HG02885 (cell line): ENCODE data around the gene APPL2.
"Not testable (repeated sequence)": the region's sequence is repeated elsewhere in the genome, so short reads cannot be mapped to it uniquely, and the experiment has no call there.

Experiments
- ATAC-seq: cut with Tn5 transposase; IDR thresholded peaks from one replicate; pipeline ENCODE4 v1.9.1; 2021; ENCODE audit warnings: mild to moderate bottlenecking; ENCODE audit not compliant: unreplicated experiment, poor library complexity

APPL2 gene

GRCh38 chr12:105257321-105257728 is 21.4 kb upstream of the APPL2 start:
- no peak for ATAC-seq

GRCh38 chr12:105256921-105257320 is 20.9 kb upstream of the APPL2 start:
- no peak for ATAC-seq

GRCh38 chr12:105256431-105256830 is 20.5 kb upstream of the APPL2 start:
- ATAC-seq = not testable (repeated sequence)

DNA sequence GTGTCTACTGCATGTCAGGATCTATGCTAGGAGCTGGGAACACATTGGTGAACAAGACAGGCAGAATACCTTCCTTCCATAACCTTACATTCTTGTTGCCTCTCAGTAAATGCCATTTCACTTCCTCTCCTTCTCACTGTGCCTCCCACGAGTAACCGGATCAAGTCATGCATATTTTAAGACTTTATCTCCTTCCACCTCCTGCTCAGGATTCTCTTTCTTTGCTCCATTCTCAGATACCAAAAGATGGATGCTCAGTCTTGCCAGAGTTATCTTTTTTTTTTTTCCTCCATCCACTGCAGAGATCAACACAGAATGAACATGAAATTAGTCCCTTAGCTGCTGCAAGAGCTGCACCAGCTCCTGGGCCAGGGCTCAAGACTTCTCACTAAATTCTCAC is 20.0 kb upstream of the APPL2 start:
- no peak for ATAC-seq

- ATAC-seq = no peak
These were observed 18.0 kb upstream of the APPL2 start for GRCh38 chr12:105253866-105254513.

- ATAC-seq = no peak
These were observed 16.9 kb upstream of the APPL2 start for GRCh38 chr12:105252901-105253300.

GRCh38 chr12:105245776-105246427 is 9.9 kb upstream of the APPL2 start:
- not testable (repeated sequence) for ATAC-seq

DNA sequence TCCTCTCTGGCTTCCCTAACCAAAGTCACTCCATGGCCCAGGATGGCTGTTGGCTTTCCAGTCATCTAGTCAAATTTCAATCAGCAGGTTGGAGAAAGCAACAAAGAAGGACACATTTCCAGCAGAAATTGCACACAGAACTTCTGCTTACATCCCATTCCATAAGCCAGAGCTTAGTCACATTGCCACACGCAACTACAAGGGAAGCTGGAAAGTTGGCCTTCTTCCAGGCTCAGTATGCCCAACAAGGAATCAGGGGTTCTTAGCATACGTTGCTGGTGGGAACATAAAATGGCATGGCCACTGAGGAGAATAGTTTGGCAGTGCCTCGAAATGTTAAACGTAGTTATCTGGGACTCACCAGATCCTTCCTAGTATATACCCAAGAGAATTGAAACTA is 9.3 kb upstream of the APPL2 start:
- ATAC-seq = no peak

- no peak for ATAC-seq
These were observed 4.3 kb upstream of the APPL2 start for GRCh38 chr12:105240228-105240627.

DNA sequence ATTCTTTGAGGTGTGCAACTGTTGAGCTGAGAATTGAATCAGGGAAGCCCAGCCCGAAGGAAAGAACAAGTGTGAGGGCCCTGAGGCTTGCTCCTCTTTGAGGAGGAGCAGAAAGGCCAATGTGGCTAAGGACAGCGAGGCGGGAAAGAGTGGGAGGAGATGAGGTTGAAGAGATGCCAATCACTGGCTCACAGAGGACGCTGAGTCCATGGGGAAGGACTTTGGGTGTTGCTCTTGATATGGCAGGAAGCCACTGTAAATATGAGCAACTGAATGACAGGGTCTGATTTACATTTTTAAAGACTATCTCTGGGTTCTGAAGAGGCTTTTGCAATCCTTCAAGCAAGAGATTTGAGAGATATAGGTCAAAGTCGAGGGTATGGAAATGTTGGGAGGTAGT is 3.3 kb upstream of the APPL2 start:
- ATAC-seq = no peak

DNA sequence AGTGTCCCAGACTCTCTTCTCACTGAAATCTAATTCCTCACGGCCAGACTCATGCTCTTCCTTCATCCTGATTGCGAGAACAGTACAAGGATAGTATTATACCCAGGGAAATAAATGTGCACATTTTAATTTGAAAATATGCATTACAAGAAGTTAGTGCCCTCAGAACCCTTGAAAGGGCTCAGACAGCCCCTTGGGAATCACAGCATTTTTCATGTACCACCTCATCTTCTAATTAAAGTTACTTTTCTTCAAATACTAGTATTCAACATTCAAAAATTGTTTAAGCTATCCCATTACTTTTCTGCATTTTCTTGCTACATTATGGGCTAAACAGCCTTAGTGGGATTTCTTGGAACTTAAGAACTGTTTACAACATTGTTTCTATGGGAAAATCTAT is 1.7 kb upstream of the APPL2 start:
- no peak for ATAC-seq

GRCh38 chr12:105235281-105235731 is 668 bp downstream of the APPL2 start:
- ATAC-seq = no peak

DNA sequence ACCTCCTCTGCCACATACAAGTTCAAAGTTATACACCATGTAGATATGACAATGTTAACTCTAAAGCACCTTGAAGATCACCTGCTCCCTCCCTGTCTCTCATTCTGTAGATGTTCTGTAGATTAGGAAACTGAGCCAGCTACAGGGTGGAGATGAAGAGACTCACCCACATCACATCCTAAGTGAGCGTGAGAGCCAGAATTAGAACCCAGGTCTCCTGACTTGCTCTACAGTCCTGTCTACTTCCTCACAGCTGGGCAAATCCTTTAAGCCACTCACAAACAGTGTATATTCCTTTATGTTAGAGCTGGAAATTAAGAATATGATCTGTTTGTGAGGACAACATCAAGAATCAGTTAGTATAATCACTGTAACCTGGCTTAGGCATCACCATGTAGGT is 1.8 kb downstream of the APPL2 start:
- no peak for ATAC-seq

DNA sequence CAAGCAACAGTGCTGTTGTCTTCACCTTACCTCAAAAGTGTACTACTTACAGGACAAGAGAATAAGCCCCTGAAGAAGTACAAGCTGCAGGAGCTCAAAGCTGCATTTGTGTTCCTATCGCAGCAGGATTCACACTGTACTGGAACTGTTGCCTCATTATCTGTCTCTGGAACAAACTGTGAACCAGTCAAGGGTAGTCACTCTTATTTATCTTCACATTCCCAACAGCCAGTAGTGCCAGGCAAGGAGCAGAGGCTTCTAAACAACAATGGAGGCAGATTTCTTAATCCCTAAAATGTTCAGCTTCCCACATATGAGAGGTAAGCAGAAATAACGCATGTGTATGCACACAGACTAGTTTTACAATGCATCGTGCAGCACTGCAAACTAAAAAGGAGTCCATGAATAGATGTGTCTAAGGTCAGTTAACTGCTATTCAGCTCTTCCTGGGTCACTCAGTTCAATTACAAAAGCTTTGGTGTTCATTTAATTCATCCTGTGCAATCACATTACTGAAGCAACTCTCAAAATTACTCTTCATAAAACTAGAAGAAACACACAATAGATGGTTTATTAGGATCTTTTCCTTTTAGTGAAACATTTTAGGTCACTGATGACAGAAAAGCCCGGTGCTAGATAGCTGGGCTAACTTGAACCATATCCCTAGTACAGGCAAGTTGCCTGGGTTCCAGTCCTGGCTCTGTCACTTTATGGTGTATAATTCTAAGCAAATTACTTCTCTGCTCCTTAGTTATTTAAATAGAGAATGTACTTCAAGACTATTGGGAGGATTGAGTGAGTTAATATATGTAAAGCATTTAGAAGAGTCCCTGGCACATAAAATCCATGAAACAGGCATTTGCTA is 2.7 kb downstream of the APPL2 start:
- no peak for ATAC-seq

GRCh38 chr12:105231396-105231795 is 4.6 kb downstream of the APPL2 start:
- ATAC-seq = no peak

GRCh38 chr12:105229371-105229770 is 6.6 kb downstream of the APPL2 start:
- no peak for ATAC-seq

DNA sequence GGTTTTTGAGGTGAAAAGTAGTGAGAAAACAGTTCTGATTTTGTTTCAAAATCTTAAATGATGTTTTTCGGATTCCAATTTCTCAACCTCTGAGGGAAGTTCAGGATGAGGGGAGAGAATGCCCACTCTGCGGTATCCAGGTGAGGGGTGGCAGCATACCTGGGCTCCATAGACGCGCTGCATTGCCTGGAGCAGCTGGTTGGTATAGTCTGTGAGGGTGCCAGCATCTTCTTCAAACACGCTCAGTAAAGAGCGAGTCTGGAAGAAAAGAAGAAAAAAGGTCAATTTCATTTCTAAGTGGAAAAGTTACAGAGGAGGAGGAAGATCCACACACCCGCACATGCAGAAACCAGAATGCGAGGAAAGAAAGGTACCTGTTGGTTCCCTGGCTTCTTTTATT is 7.0 kb downstream of the APPL2 start:
- no peak for ATAC-seq

DNA sequence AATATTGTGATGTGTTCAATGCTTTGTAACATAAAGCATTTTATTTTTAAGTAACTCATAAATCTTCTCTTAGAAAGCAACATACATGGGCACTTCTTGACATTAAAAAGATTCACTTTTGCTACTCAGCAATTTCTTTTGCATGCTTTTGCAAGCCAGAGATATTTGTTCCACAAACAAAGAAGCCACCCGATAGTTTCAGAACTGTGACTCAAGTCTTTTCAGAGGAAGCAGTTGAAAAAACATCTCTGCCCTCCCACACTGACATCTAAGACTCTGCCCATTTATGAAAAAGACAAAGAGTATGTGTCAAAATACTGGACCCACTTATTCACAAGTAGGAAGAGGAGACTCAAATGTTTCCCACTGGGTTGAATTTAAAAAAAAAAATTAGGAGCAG is 7.5 kb downstream of the APPL2 start:
- no peak for ATAC-seq

GRCh38 chr12:105227879-105228278 is 8.1 kb downstream of the APPL2 start:
- no peak for ATAC-seq

GRCh38 chr12:105226219-105226618 is 9.8 kb downstream of the APPL2 start:
- no peak for ATAC-seq

DNA sequence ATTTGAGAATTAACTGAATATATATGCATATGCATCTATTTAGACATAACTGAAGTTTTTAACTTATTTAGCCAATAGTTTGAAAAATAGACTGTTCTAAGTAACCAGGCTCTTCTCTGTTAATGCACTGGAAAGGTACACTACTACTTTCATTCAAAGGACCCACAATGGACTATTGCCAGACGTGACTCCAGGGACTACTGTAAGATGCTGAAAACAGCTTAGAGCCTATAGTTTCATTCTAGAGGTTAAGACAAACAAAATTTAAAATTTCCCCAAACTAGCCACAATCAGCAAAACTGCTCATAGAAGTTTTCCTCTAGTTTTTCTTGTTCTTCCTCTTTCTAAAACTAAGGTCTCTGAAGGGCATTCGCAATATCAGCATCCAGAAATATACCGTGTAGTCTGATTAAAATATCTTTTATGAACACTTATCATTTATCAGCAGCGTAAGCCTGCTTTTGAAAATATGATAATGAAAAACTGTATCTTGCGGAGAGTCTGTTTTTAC is 10.4 kb downstream of the APPL2 start:
- ATAC-seq = no peak
